Measurements from ENCODE around the gene RTKN2. TPM values are rescaled to one million over a fixed set of nuclear protein-coding genes. Genes with fewer than 3 reads are reported as not detected.
"Not testable (repeated sequence)": the region's sequence is repeated elsewhere in the genome, so short reads cannot be mapped to it uniquely, and the experiment has no call there.

Gene RTKN2
- total RNA-seq, 6 donors from 2014 or later, result 47.1 to 99.5 (median 60.0) TPM

GRCh38 chr10:62297857-62298256, 29.2 kb upstream of the RTKN2 start:
- Histone ChIP-seq H3K4me3 (no peak overlapping the region), H3K36me3 (no peaks in the 10 kb centered on the region), H3K4me1 (no peaks in the 10 kb centered on the region), H3K27me3 (no peaks in the 10 kb centered on the region), H3K27ac (no peak overlapping the region), H3K9me3 (no peaks in the 10 kb centered on the region)
- DNase-seq, result no peak
- TF ChIP-seq POLR2AphosphoS5 (IDR thresholded peaks at IDR 0.05) (no peak), POLR2A (IDR thresholded peaks at IDR 0.05) (no peak), CTCF (IDR thresholded peaks at IDR 0.05) (no peak), EP300 (IDR thresholded peaks at IDR 0.05) (no peak)
- WGBS, 2 donors, result 69 to 72% methylated on average over 5 of the region's 5 CpGs
- ATAC-seq (ENCODE audit: low FRiP score in 2 of 2), result no peak

- no peaks in the 10 kb centered on the region for H3K9me3 ChIP-seq
- DNase-seq, result no peak
- no peaks in the 10 kb centered on the region for H3K4me1 ChIP-seq
- ATAC-seq (ENCODE audit: low FRiP score in 2 of 2), result no peak
- H3K27me3 ChIP-seq, result no peaks in the 10 kb centered on the region
- no peak overlapping the region for H3K27ac ChIP-seq
- TF ChIP-seq POLR2A (IDR thresholded peaks at IDR 0.05) (no peak), POLR2AphosphoS5 (IDR thresholded peaks at IDR 0.05) (no peak), CTCF (IDR thresholded peaks at IDR 0.05) (no peak), EP300 (IDR thresholded peaks at IDR 0.05) (no peak)
- no peaks in the 10 kb centered on the region for H3K36me3 ChIP-seq
- no peak overlapping the region for H3K4me3 ChIP-seq
Observed at GRCh38 chr10:62284221-62284620, 15.6 kb upstream of the RTKN2 start.

GRCh38 chr10:62281348-62281747, 12.7 kb upstream of the RTKN2 start:
- H3K9me3 ChIP-seq; ATAC-seq (ENCODE audit: low FRiP score in 2 of 2); DNase-seq; H3K4me1 ChIP-seq; H3K27ac ChIP-seq; H3K36me3 ChIP-seq; H3K27me3 ChIP-seq; H3K4me3 ChIP-seq: not testable (repeated sequence)
- WGBS, 2 donors, result 94 to 97% methylated on average over 24 of the region's 24 CpGs

GRCh38 chr10:62280392-62280791, 11.7 kb upstream of the RTKN2 start:
- H3K9me3 ChIP-seq; H3K27ac ChIP-seq; H3K27me3 ChIP-seq; ATAC-seq (ENCODE audit: low FRiP score in 2 of 2); H3K36me3 ChIP-seq; H3K4me1 ChIP-seq; H3K4me3 ChIP-seq: not testable (repeated sequence)
- peak in 1 of 2 donors; percentile 65 for DNase-seq
- WGBS, 2 donors, result 97% methylated on average over 20 of the region's 28 CpGs; no CpG with 5 or more reads in 1 of the 2 donors

DNA sequence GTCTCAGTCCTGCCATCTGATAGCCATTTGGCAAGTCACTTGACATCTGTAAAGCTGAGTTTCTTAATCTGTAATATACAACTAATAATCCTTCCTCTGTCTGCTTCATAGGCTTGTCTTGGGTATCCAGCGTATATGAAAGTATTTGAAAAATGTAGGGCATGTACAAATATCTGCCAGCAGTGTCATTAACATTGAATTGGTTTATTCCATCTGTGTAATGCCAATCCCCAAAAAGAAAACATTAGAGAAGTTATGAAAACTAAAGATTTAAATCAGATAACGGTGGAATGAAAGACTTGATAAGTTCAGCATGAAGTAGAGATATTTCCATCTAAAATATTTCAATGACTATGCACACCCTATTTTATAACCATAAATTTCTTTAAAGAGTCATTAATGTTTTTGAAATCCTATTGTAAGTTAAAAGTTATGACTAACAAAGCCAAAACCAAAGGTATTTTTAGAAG, 9.8 kb upstream of the RTKN2 start:
- no peaks in the 10 kb centered on the region for H3K4me1 ChIP-seq
- ATAC-seq (ENCODE audit: low FRiP score in 2 of 2) (no peak), DNase-seq (no peak)
- no peak overlapping the region for H3K4me3 ChIP-seq
- TF ChIP-seq POLR2A (IDR thresholded peaks at IDR 0.05), result no peak
- TF ChIP-seq POLR2AphosphoS5 (IDR thresholded peaks at IDR 0.05), result no peak
- no peak for TF ChIP-seq EP300 (IDR thresholded peaks at IDR 0.05)
- no peak for TF ChIP-seq CTCF (IDR thresholded peaks at IDR 0.05)
- no peaks in the 10 kb centered on the region for H3K27me3 ChIP-seq
- WGBS, 2 donors, result 37 to 42% methylated on average over 2 of the region's 2 CpGs
- no peaks in the 10 kb centered on the region for H3K9me3 ChIP-seq
- no peaks in the 10 kb centered on the region for H3K36me3 ChIP-seq
- H3K27ac ChIP-seq, result no peak overlapping the region

- WGBS, 2 donors, result 29 to 48% methylated on average over 1 of the region's 1 CpG
- no peaks in the 10 kb centered on the region for H3K36me3 ChIP-seq
- no peak for ATAC-seq (ENCODE audit: low FRiP score in 2 of 2)
- no peaks in the 10 kb centered on the region for H3K9me3 ChIP-seq
- no peaks in the 10 kb centered on the region for H3K27me3 ChIP-seq
- no peaks in the 10 kb centered on the region for H3K4me1 ChIP-seq
- no peak overlapping the region for H3K4me3 ChIP-seq
- DNase-seq, result no peak
- H3K27ac ChIP-seq, result peak overlapping the region in 1 of 4 donors; percentile 17
- no peak for TF ChIP-seq POLR2AphosphoS5 (IDR thresholded peaks at IDR 0.05)
- no peak for TF ChIP-seq EP300 (IDR thresholded peaks at IDR 0.05)
- no peak for TF ChIP-seq CTCF (IDR thresholded peaks at IDR 0.05)
- TF ChIP-seq POLR2A (IDR thresholded peaks at IDR 0.05), result no peak
Observed at GRCh38 chr10:62277971-62278370, 9.3 kb upstream of the RTKN2 start.
